GM21737 (cell line): ENCODE results near the gene CDKN1C.

Experiments used
- ATAC-seq: cut with Tn5 transposase; IDR thresholded peaks from one replicate; pipeline ENCODE4 v1.9.1; 2021; ENCODE audit warnings: mild to moderate bottlenecking, moderate library complexity; ENCODE audit not compliant: unreplicated experiment

The CDKN1C gene

DNA sequence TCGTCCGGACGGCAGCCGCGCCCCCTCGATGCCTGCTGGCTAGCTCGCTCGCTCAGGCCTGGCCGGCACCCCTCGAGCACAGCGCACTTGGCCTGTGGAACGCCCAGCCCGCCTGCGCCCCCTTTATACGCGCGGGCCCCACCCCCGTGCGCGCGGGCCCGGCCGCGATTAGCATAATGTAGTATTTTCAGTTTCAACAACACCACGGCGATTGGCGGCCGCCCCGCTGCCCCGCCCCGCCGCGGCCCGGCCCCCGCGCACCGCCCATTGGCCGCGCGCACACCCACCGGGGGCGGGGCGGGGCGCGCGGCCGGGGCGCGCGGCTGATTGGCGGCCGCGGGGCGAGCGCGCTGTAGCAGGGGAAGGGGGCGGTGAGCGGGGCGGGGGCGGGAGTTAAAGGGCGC, at the start of gene CDKN1C:
TSS of gene CDKN1C (minus strand) at position 98 of the 404 bp plus-strand sequence. CDS start 319 bp downstream, outside the sequence.
- ATAC-seq: peak; percentile 58

DNA sequence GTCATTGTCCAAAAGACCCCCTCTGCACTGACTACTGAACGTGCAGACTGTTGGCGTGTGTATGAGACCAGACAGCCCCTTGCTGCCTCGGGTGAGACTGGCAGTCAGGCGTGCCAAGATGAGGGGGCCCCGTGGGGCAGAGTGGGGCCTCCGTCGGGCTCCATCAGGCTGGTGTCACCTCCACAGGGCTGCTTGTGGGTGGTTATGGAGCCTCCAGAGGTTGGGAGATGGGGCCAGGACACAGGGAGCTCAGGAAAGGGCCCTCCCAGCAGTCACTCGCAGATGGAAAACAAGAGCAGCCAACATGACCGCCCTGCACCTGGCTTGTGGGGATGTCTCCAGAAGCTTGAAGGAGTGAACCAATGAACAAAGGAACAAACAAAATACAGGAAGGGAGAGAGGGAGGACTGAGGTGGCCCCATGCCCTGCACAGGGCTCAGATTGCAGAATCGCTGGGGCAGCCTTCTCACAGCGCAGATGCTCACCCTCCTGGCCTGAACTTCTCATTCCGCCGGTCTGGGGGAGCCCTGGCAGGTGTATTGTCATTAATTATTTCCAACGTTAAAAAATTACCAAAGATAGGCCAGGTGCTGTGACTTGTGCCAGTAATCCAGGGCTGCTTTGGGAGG, 49.1 kb upstream of the CDKN1C start:
- no peak for ATAC-seq

- no peak for ATAC-seq
These were observed 48.5 kb upstream of the CDKN1C start for GRCh38 chr11:2934021-2934550.

DNA sequence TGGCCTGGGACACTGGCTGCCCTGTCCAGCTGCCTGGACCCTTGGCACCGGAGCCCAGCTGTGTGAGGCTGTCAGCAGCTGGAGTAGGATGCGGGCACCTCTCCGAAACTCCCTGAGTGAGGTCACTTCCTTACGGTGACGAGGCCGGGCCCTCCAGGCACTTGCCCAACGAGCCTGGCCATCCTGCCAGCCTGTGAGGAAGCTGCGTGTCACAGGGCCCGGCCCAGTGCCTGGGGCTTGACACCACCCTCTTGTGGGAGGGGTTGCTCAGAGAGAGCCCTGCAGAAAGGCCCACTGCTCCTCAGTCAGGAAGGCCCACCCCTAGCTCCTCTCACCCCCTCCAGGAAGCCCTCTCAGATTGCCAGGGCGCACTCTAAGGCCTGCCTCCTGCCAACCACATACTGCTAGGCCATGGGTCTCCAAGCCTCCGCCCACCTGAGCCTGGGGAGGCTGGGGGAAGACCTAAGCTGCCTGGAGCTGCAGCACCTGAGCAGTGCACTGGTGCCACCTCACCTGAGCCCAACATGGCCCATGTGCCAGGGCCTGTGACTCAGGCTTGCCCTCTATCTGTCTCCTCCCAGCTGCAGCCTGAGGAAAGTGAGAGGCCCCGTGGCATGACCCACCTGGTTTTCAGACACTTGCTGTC, 47.9 kb upstream of the CDKN1C start:
- ATAC-seq: no peak

GRCh38 chr11:2932850-2933251, 47.3 kb upstream of the CDKN1C start:
- ATAC-seq: no peak

- no peak for ATAC-seq
These were observed 46.5 kb upstream of the CDKN1C start for GRCh38 chr11:2931771-2932738.

- ATAC-seq: no peak
These were observed 45.8 kb upstream of the CDKN1C start for GRCh38 chr11:2931420-2931746.

- ATAC-seq: peak; percentile 42
These were observed 45.3 kb upstream of the CDKN1C start for GRCh38 chr11:2930704-2931419.

GRCh38 chr11:2929950-2930703, 44.6 kb upstream of the CDKN1C start:
- no peak for ATAC-seq

GRCh38 chr11:2929531-2929949, 44.0 kb upstream of the CDKN1C start:
- ATAC-seq: no peak

- ATAC-seq: no peak
These were observed 43.3 kb upstream of the CDKN1C start, which contains the start of gene PHLDA2 for GRCh38 chr11:2928605-2929530. Gene PHLDA2 (minus strand): TSS chr11:2929420. CDS start chr11:2929364, 56 bp downstream.

DNA sequence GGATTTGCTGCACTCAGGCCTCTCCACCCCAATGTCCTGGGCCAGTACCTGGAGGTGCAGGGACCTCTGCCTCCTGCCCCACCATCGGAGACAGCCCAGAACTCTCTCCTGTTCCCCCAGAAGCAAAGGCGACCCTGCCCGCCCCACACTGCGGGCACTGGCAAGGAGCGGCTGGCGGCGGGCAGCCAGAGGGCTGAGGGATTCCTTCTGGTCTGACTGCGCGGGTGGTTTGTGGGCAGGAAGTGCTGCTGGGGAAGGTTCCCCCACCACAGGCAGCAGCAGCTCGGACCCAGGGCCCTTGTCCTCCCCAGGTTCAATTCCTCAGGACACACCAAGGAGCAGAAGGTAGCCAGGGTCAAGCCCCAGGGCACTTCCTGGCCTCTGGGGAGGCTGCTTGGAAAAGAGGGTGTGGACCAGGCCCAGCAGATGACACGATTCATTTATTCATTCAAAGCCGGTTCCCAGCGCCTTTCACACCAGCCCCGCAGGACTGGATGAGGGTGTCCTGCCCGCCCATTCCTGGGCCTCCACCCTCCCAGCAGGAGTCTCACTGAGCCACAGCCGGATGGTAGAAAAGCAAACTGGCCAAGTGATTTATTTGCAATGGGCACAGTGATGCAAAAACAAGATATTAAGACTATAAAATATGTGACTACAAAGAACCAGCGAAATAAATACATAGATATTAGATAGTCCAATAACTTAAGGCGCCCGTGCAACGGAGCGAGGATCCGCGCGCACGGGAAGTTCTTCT, 42.5 kb upstream of the CDKN1C start:
- ATAC-seq: no peak

DNA sequence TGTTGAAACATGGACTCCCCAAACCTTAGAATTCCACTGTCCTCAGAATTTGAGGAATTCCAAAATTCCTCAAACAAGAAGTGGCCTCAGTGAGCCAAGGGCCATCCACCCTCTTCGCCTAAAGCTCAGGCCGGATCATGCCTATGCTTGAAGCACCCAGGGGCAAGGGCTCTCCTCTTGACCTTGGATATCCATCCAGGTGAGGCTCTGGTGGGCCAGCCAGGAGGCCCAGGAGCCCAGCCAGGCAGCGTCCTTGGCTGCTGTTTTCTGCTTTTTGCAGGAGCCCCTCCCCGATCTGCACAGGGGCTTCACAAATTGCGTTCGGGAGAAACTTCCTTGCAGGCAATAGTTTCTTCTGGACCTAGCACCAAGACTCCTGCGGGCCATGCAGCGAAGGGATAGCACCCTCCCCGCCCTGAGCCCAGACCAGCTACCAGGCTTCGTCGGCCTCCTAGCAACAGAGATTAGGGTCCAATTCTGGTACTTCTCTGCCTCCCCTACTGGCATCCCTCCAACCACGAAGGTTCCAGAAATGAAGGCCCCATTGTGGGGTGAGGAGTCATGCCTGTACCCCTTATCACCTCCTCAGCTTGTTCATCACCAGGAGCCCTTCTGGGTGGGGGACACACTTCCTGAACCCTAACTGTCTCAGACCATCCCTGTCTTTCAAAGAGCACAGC, 41.7 kb upstream of the CDKN1C start:
- no peak for ATAC-seq

GRCh38 chr11:2926611-2927051, 41.1 kb upstream of the CDKN1C start:
- no peak for ATAC-seq

- no peak for ATAC-seq
These were observed 39.5 kb upstream of the CDKN1C start for GRCh38 chr11:2924821-2925675.

- ATAC-seq: no peak
These were observed 38.8 kb upstream of the CDKN1C start for GRCh38 chr11:2924381-2924780.
